ENCODE results near the gene PACSIN3. TPM values are rescaled to one million over a fixed set of nuclear protein-coding genes. Genes with fewer than 3 reads are reported as not detected.

PACSIN3 gene
- total RNA-seq, 1 experiment from 2014 or later = 19.2 TPM

DNA sequence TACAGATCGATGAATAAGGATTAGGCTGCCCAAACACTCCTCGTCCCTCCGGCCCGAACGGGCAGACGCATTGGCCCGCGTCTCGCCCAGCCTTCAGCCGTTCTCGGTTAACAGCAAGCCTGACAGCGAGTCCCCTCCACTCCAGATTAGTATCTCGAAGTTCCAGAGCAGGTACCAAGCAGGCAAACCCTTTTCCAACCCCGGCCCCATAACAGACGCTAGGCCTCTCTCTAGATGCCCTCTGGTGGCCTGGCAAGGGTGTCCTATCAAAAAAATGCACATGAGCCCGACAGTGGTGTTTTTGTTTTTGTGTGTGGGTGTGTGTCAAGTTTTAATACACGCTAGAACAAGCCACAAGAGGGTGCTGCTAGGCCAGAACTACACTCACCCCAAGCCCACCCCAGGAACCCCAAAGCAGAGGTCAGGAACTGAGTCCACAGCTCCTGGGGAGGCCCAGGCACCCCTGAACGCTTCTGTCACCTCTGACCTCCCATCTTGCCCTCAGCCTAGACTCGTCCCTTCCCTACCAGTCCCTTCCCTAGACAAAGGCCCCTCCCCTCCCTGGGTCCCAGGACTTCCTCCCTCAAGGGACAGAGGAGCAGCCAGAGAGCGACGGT is 8.9 kb downstream of the PACSIN3 start:
- DNase-seq (ENCODE audit: extremely low read depth, low read depth) = peak; percentile 68

DNA sequence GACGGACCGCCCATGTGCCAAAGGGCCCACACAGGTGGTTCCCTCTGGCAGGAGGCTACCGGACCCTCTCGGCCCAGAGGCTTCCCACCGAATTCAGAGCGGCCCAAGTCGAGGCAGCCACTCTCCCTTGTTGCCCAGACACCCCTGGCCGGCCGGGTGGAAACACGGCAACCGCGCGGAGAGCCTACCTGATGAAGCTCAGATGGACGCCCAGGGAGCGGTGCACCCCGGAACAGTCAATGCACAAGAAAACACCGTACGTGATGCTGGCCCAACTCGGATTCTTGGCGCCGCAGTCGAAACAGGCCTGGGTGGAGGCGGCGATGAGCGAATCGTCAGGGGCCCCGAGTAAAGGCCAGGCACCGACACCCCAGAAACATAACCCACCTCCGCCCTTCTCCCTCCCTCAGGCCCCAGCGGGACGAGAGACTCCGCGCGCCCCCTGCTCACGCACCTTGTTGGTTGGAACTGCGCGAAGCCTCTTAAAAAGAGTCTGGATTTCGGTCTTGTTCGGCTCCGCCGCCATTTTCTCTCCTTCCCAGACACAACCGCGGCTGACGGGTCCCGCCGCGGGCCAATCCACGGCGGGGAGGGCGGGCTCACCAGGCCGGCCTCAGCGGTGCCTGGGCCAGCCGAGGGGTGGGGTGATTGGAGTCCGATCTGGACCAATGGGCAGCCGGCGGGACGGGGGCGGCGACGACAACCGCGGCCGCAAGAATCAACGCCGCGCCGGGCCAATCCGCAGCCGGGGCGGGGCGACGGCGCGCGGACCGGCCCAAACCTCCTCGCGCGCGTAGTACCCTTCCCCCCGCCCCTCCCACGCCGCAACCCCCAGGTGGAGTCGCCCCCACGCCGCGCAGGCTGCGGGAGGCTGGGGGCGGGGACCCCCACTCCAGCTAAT is 9.7 kb downstream of the PACSIN3 start, which contains the start of gene ARFGAP2:
TSS of gene ARFGAP2 (minus strand) at position 552 of the 901 bp plus-strand sequence. CDS start at position 526, 26 bp downstream.
- peak; percentile 89 for DNase-seq (ENCODE audit: extremely low read depth, low read depth)

- DNase-seq (ENCODE audit: extremely low read depth, low read depth) = no peak
Observed at GRCh38 chr11:47175746-47176327, 10.4 kb downstream of the PACSIN3 start.

- no peak for DNase-seq (ENCODE audit: extremely low read depth, low read depth)
Observed at GRCh38 chr11:47172740-47173336, 13.4 kb downstream of the PACSIN3 start.

- DNase-seq (ENCODE audit: extremely low read depth, low read depth) = no peak
Observed at GRCh38 chr11:47171856-47172255, 14.4 kb downstream of the PACSIN3 start.

DNA sequence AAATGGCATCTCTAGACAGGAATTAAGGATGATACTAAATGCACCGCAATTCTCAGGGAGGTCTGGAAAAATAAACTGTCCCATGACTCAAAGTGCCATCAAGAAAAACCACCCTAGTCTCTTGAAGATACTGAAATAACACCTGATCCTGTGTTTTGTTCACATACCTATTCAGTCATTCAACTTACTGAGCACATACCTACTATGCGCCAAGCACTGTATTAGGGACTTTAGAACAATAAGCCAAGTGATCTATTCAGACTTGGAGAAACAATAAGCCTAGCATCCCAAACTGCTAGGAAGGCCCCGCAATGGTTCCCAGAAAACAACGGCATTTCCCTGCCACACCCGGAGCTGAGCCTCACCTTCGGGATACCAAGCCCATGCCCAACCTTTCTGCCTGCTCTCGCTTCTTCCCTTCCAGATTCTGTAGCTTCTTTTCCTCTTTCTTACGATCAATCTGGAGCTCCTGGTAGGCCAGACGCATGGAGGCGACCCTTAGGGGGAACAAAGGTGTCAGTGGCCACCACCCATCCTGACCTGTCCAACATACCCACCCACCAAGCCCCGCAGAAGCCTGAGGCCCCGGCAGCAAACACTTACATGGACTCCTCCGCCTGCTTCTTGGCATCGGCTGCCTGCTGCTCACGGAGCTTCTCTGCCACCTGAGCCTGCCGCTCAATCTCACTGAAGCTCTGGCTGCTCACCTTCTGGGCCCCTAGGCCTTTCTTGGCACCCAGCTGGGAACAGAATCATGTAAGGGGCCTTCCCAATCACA is 15.0 kb downstream of the PACSIN3 start:
- DNase-seq (ENCODE audit: extremely low read depth, low read depth) = no peak

- no peak for DNase-seq (ENCODE audit: extremely low read depth, low read depth)
Observed at GRCh38 chr11:47166368-47166767, 19.9 kb downstream of the PACSIN3 start.

DNA sequence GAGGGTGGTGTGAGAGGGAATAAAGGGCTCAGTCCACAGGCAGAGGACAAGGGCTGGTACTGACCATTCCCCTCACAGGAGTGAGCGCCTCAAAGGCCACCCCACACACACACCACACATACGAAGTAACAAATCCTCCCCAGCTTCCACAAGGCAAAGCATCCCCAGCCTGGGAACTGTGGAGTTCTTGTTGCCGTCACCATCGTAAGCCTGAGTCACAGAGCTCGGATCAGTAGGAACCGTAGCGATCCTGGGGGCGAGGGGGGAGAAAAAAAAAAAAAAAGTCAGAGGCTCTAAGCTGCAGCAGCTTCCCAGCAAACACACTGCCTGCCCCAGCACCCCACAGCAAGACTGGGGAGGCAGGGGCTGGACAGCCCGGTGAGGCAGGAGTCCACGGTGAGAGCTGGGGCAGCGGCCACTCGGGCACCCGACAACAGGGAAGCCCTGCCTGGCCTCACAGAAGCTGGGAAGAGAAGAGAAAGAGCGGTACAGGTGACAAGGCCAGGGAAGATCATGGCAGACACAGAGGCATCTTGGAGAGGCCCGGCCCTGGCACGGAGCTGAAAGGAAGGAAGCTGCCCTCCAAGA is 20.9 kb downstream of the PACSIN3 start:
- DNase-seq (ENCODE audit: extremely low read depth, low read depth) = no peak

DNA sequence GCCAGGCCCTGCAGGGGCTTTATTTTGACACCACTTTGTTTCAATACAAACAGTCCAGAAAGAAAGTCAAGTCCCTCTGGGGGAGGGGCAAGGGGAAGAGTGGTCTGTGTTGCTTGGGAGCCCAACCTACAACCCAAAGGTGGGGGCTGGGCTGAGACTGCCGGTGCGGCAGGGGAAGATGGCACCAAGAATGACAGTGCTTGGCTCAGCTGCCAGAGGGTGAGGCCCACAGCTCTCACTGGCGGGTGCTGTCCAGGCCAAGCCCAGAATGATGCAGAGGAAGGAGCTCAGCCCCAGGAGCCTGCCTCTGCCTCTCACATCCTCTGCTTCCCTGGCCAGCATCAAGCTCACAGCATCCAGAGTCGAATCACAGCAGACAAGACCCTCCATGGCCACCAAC is 21.9 kb downstream of the PACSIN3 start:
- DNase-seq (ENCODE audit: extremely low read depth, low read depth) = no peak

- no peak for DNase-seq (ENCODE audit: extremely low read depth, low read depth)
Observed at GRCh38 chr11:47163898-47164297, 22.3 kb downstream of the PACSIN3 start.

GRCh38 chr11:47163193-47163592 is 23.0 kb downstream of the PACSIN3 start:
- no peak for DNase-seq (ENCODE audit: extremely low read depth, low read depth)

DNA sequence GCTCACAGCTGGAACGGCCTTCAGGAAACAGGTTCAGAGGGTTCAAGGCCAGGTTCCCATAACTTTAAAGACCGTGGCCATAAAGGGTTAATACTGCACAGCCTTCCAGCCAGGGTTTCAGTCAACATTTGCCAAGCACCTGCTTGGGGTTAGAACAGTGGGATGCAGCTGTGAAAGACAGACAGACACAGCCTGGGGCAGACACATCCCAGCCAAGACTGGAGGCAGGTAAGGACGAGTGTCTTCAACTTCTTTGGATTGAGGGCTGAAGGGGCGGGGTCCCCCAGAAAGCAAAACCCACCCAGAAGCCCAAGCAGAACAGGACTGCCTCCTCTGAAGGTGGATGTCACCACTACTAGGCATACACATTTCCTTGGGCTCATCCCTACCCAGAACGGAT is 23.8 kb downstream of the PACSIN3 start:
- DNase-seq (ENCODE audit: extremely low read depth, low read depth) = no peak

DNA sequence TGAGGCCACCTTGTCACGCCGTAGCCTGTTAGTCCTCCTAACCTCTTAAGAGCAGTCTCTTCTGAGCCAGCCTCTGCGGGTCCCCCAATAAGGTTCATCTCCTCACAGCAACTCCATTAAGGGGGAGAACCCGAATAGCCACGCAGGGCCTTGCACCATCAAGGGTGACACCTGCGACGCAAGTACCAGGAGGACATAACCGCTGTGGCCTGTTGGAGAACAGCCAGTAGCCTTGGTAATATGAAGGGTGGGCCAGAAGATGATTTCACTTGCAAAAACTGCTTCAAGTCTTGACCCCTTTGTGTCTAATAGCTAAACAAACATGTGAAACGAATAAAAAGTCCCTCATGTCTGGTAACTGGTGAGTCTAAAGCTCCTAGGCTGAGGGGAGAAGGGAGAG is 24.3 kb downstream of the PACSIN3 start:
- DNase-seq (ENCODE audit: extremely low read depth, low read depth) = no peak

GRCh38 chr11:47161134-47161854 is 24.9 kb downstream of the PACSIN3 start:
- DNase-seq (ENCODE audit: extremely low read depth, low read depth) = peak; percentile 40

- no peak for DNase-seq (ENCODE audit: extremely low read depth, low read depth)
Observed at GRCh38 chr11:47160753-47161133, 25.5 kb downstream of the PACSIN3 start.

- DNase-seq (ENCODE audit: extremely low read depth, low read depth) = no peak
Observed at GRCh38 chr11:47158242-47158641, 28.0 kb downstream of the PACSIN3 start.

GRCh38 chr11:47157805-47158204 is 28.4 kb downstream of the PACSIN3 start:
- DNase-seq (ENCODE audit: extremely low read depth, low read depth) = no peak

GRCh38 chr11:47156951-47157350 is 29.3 kb downstream of the PACSIN3 start:
- DNase-seq (ENCODE audit: extremely low read depth, low read depth) = no peak

DNA sequence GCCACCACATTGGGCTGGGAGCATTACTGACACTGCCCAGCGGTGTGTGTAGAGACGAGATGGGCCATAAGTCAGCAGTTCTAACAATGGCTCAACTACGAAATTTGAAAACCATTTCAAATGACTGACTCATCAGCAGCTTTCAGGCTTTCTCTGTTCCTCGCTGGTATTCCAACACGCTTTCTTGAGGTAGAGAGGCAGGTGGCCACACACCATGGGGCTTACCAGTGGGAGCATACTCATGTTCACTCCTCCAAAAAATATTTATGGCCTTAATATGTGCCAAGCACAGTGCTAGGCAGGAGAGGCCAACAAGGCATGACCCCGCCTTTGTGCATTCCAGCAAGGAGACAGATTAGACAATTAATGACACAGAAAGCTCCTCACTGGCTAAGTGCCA is 29.9 kb downstream of the PACSIN3 start:
- no peak for DNase-seq (ENCODE audit: extremely low read depth, low read depth)
